Activated CD8-positive, alpha-beta memory T cell treated with anti-CD3 and anti-CD28 coated beads for 4 hours (primary cell): ENCODE measurements around the gene TMEM35B.
"Not testable (repeated sequence)": the region's sequence is repeated elsewhere in the genome, so short reads cannot be mapped to it uniquely, and the experiment has no call there.

ENCODE experiments used
- DNase-seq, 2 donors: peaks; one replicate each; pipeline ENCODE4 v3.0.0-alpha.2; 2020; ENCODE audit warnings: low read depth in 2 of 2

The TMEM35B gene

GRCh38 chr1:34984793-34985608, at the start of gene TMEM35B:
TMEM35B (minus strand) TSS chr1:34985347; CDS start chr1:34985305, 42 bp downstream.
- peak; percentile 61 for DNase-seq

- no peak for DNase-seq
Measured at GRCh38 chr1:35033346-35033745, 48.2 kb upstream of the TMEM35B start.

GRCh38 chr1:35032384-35032739, 47.2 kb upstream of the TMEM35B start:
- DNase-seq = no peak

GRCh38 chr1:35030756-35031446, 45.8 kb upstream of the TMEM35B start:
- DNase-seq = peak in 1 of 2 donors; percentile 7

- DNase-seq = no peak
Measured at GRCh38 chr1:35030338-35030737, 45.2 kb upstream of the TMEM35B start.

- no peak for DNase-seq
Measured at GRCh38 chr1:35029761-35030160, 44.6 kb upstream of the TMEM35B start.

- no peak for DNase-seq
Measured at GRCh38 chr1:35016406-35016805, 31.3 kb upstream of the TMEM35B start.

GRCh38 chr1:35014486-35014885, 29.3 kb upstream of the TMEM35B start:
- DNase-seq = no peak

- DNase-seq = no peak
Measured at GRCh38 chr1:35005711-35006110, 20.6 kb upstream of the TMEM35B start.

GRCh38 chr1:35001743-35002142, 16.6 kb upstream of the TMEM35B start:
- DNase-seq = no peak

GRCh38 chr1:34994878-34995277, 9.7 kb upstream of the TMEM35B start:
- no peak for DNase-seq

- DNase-seq = no peak
Measured at GRCh38 chr1:34988581-34988980, 3.4 kb upstream of the TMEM35B start.

- no peak for DNase-seq
Measured at GRCh38 chr1:34988147-34988546, 3.0 kb upstream of the TMEM35B start.

GRCh38 chr1:34987018-34987417, 1.9 kb upstream of the TMEM35B start:
- DNase-seq = no peak

- DNase-seq = not testable (repeated sequence)
Measured at GRCh38 chr1:34985609-34985904, 410 bp upstream of the TMEM35B start.

- DNase-seq = no peak
Measured at GRCh38 chr1:34984435-34984792, 733 bp downstream of the TMEM35B start.

- no peak for DNase-seq
Measured at GRCh38 chr1:34983700-34984355, 1.3 kb downstream of the TMEM35B start.

- DNase-seq = no peak
Measured at GRCh38 chr1:34982820-34983376, 2.2 kb downstream of the TMEM35B start.

- no peak for DNase-seq
Measured at GRCh38 chr1:34980715-34981114, 4.4 kb downstream of the TMEM35B start.

- DNase-seq = no peak
Measured at GRCh38 chr1:34978921-34979320, 6.2 kb downstream of the TMEM35B start.

GRCh38 chr1:34977858-34978257, 7.3 kb downstream of the TMEM35B start:
- no peak for DNase-seq

GRCh38 chr1:34977210-34977471, 8.0 kb downstream of the TMEM35B start:
- no peak for DNase-seq
